Activated B cell treated with CpG ODN at 0.5 μM for 24 hours (primary cell): ENCODE data around the gene ELK4. TPM values are rescaled to one million over a fixed set of nuclear protein-coding genes. Genes with fewer than 3 reads are reported as not detected.

ENCODE experiments used
- ATAC-seq: fragments of 200-7000 bp; cut with Tn5 transposase; one replicate; pipeline ENCODE4 v1.10.0; 2021; ENCODE audit warnings: low read depth, mild to moderate bottlenecking, moderate library complexity
- CTCF ChIA-PET: fragments of 350-600 bp; sonication (Branson Sonifier 250); formaldehyde crosslinking; loops from one replicate; lab custom pipeline; 2021; ENCODE audit warnings: antibody characterized with exemption; lab: Charles Lee
- POLR2A ChIA-PET: fragments of 350-600 bp; sonication (Branson Sonifier 250); formaldehyde crosslinking; loops from one replicate; lab custom pipeline; 2021; ENCODE audit warnings: antibody characterized with exemption; lab: Charles Lee
- DNase-seq: peaks from one replicate; pipeline ENCODE4 v3.0.0; 2022
- H3K27ac Mint-ChIP-seq: one replicate; pipeline ENCODE4 v1.8.0; 2020; ENCODE audit warnings: mixed read lengths
- H3K27me3 Mint-ChIP-seq: one replicate; pipeline ENCODE4 v1.8.0; 2021; ENCODE audit warnings: mixed read lengths
- H3K36me3 Mint-ChIP-seq: one replicate; pipeline ENCODE4 v1.8.0; 2021; ENCODE audit warnings: low read depth, mixed read lengths
- H3K4me1 Mint-ChIP-seq: one replicate; pipeline ENCODE4 v1.8.0; 2021; ENCODE audit warnings: mixed read lengths
- H3K4me3 Mint-ChIP-seq: one replicate; pipeline ENCODE4 v1.8.0; 2020; ENCODE audit warnings: mild to moderate bottlenecking, mixed read lengths
- H3K9me3 Mint-ChIP-seq: one replicate; pipeline ENCODE4 v1.8.0; 2020; ENCODE audit warnings: mixed read lengths
- CTCF ChIP-seq: fragments of 200-600 bp; IDR thresholded peaks from one replicate; pipeline ENCODE4 v1.8.0; 2022; ENCODE audit warnings: antibody characterized with exemption, mild to moderate bottlenecking
- intact Hi-C: fragments of 100-400 bp; cut with micrococcal nuclease; formaldehyde crosslinking; loops from one replicate; pipeline ENCODE4 v1.15.1; 2024
- total RNA-seq: library from RNA; stranded (reverse); gene quantifications from 2 replicates; pipeline ENCODE4 v1.2.3, GENCODE V29; 2022

ELK4 gene
- total RNA-seq, 1 donor from 2014 or later: 141 TPM

GRCh38 chr1:205585835-205586785 lies 45.7 kb downstream of the ELK4 start:
- no peak for TF ChIP-seq CTCF
- CTCF ChIA-PET: interaction anchor here (1.0 to 1.1 kb wide), 3 partner anchors 44 to 72 kb away, joined by 3 read pairs; no protein-coding TSS in a partner anchor
- Mint-ChIP-seq H3K4me3 (no peak overlapping the region), H3K9me3 (no peaks in the 10 kb centered on the region), H3K36me3 (no peaks in the 10 kb centered on the region), H3K4me1 (peaks cover 33% of the 10 kb centered on the region), H3K27me3 (no peaks in the 10 kb centered on the region), H3K27ac (peak overlapping the region; percentile 69)
- DNase-seq (no peak), ATAC-seq (no peak)
- POLR2A ChIA-PET: no interaction called here
- intact Hi-C loops: loop anchor here (1.0 kb wide), 1 partner anchor 56 kb away; no protein-coding TSS in a partner anchor

DNA sequence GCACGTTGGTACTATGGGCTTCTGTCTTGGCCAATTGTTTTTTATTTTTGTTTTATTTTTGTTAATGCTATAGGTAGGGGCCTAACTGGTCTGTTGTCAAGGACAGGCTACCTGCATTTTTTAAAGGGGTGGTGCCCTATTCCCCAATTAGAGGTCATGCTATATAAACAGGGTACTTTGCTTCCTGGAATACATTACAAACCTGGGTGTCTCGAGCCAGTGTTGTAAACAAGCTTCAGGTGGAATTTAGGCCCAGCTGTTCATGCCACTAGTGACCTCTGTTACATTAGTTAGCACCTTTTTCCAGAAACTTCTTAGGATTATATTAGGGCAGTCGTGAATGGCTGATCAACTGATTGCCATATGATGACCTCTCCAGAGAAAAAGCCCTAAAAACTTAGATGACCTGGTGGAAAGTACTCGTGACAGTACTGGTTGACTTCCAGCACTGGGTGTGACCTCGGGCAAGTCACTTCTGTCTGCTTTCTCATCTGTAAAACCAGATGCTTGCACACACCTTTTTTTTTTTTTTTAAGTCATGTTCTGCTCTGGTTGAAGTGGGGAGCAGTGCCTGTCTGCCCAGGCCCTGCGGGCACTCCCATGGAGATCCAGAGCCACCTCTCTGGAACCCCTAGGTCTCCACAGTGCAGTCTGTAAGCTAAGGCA lies 46.5 kb downstream of the ELK4 start:
- Mint-ChIP-seq H3K27ac (peak overlapping the region; percentile 69), H3K9me3 (no peaks in the 10 kb centered on the region), H3K4me1 (peaks cover 33% of the 10 kb centered on the region), H3K4me3 (no peak overlapping the region), H3K27me3 (no peaks in the 10 kb centered on the region), H3K36me3 (no peaks in the 10 kb centered on the region)
- TF ChIP-seq CTCF: no peak
- ChIA-PET POLR2A (interaction anchor here (0.6 kb wide), 1 partner anchor 950 kb away, joined by 3 read pairs; no protein-coding TSS in a partner anchor), CTCF (interaction anchor here (1.0 to 1.1 kb wide), 2 partner anchors 45 to 61 kb away, joined by 3 read pairs; no protein-coding TSS in a partner anchor)
- intact Hi-C loops: loop anchor here (1.0 kb wide), 1 partner anchor 55 kb away; no protein-coding TSS in a partner anchor
- ATAC-seq: peak; percentile 58
- no peak for DNase-seq

DNA sequence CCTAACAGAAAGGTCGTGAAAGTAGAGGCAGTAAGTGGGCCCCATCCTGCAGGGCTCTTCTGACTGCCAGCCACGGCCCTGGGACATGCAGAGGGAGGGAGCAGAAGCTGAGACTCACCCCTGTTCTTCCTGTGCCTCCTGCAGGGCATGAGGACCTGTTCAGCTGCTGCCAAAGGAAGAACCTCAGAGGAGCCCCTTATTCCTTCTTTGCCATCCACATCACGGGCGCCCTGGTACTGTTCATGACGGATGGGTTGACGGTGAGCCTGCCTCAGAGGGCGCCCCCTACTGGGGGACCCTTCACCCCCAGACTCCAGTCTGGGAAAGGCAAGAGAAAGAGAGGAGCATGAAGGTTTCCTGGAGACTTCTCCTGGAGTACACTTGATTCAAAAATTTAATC lies 47.1 kb downstream of the ELK4 start:
- H3K36me3 Mint-ChIP-seq: no peaks in the 10 kb centered on the region
- no peak for TF ChIP-seq CTCF
- peaks cover 33% of the 10 kb centered on the region for H3K4me1 Mint-ChIP-seq
- ChIA-PET CTCF (interaction anchor here (1.1 kb wide), 1 partner anchor 60 kb away, joined by 3 read pairs; no protein-coding TSS in a partner anchor), POLR2A (interaction anchor here (0.6 kb wide), 1 partner anchor 951 kb away, joined by 3 read pairs; no protein-coding TSS in a partner anchor)
- no peak for ATAC-seq
- no peak overlapping the region for H3K27ac Mint-ChIP-seq
- intact Hi-C loops: loop anchor here (1.0 kb wide), 1 partner anchor 54 kb away; no protein-coding TSS in a partner anchor
- no peak for DNase-seq
- no peaks in the 10 kb centered on the region for H3K9me3 Mint-ChIP-seq
- H3K4me3 Mint-ChIP-seq: no peak overlapping the region
- peaks cover 2% of the 10 kb centered on the region for H3K27me3 Mint-ChIP-seq

- ChIA-PET CTCF (interaction anchor here (1.6 kb wide), 1 partner anchor 75 kb away, joined by 10 read pairs; no protein-coding TSS in a partner anchor), POLR2A (interaction anchor here (1.0 kb wide), 1 partner anchor 258 kb away, joined by 3 read pairs; no protein-coding TSS in a partner anchor)
- no peak overlapping the region for H3K27ac Mint-ChIP-seq
- no peaks in the 10 kb centered on the region for H3K36me3 Mint-ChIP-seq
- H3K9me3 Mint-ChIP-seq: no peaks in the 10 kb centered on the region
- peaks cover 33% of the 10 kb centered on the region for H3K4me1 Mint-ChIP-seq
- intact Hi-C loops: no loop called here
- H3K4me3 Mint-ChIP-seq: no peak overlapping the region
- no peak for ATAC-seq
- DNase-seq: no peak
- TF ChIP-seq CTCF: no peak
- peaks cover 2% of the 10 kb centered on the region for H3K27me3 Mint-ChIP-seq
These were observed 48.2 kb downstream of the ELK4 start for GRCh38 chr1:205583461-205584130.
